ENCODE data around the gene ABI3BP. TPM values are rescaled to one million over a fixed set of nuclear protein-coding genes. Genes with fewer than 3 reads are reported as not detected.

Gene ABI3BP
- total and polyA plus RNA-seq, 4 donors = 1.9 to 4.2 (median 2.4) TPM

GRCh38 chr3:100999160-100999559 is 5.9 kb upstream of the ABI3BP start:
- H3K9me3 ChIP-seq (ENCODE audit: control insufficient read depth in 4 of 4, low read length in 3 of 4) = no peaks in the 10 kb centered on the region
- 78% methylated on average over 2 of the region's 2 CpGs for WGBS
- H3K4me3 ChIP-seq (ENCODE audit: low read depth in 1 of 3, low read length in 3 of 3) = no peak overlapping the region
- no peaks in the 10 kb centered on the region for H3K27me3 ChIP-seq (ENCODE audit: control insufficient read depth in 4 of 4, insufficient read depth in 4 of 4, low read length in 3 of 4)
- no peaks in the 10 kb centered on the region for H3K4me1 ChIP-seq (ENCODE audit: control insufficient read depth in 4 of 4, insufficient read depth in 4 of 4, low read length in 3 of 4)
- TF ChIP-seq TAF1 (conservative IDR thresholded peaks at IDR 0.05) (no peak), GABPA (IDR thresholded peaks at IDR 0.05 in 1 of 2, conservative IDR thresholded peaks at IDR 0.05 in 1 of 2) (no peak), NR2F2 (IDR thresholded peaks at IDR 0.05) (no peak), JUND (IDR thresholded peaks at IDR 0.05) (no peak), EGR1 (IDR thresholded peaks at IDR 0.05; ENCODE audit: low read depth in 2 of 2) (no peak), FOXA1 (IDR thresholded peaks at IDR 0.05) (no peak), ZBTB33 (IDR thresholded peaks at IDR 0.05) (no peak), RXRA (IDR thresholded peaks at IDR 0.05) (no peak), RAD21 (IDR thresholded peaks at IDR 0.05) (no peak), ATF3 (IDR thresholded peaks at IDR 0.05) (no peak), MAX (IDR thresholded peaks at IDR 0.05) (no peak), REST (IDR thresholded peaks at IDR 0.05) (no peak), HNF4A (conservative IDR thresholded peaks at IDR 0.05) (no peak), CTCF (IDR thresholded peaks at IDR 0.05; ENCODE audit: low read depth, low read length, missing input control) (no peak), HNF4G (IDR thresholded peaks at IDR 0.05) (no peak)
- no peaks in the 10 kb centered on the region for H3K36me3 ChIP-seq (ENCODE audit: control insufficient read depth in 4 of 4, insufficient read depth in 3 of 4, low read depth in 1 of 4, low read length in 3 of 4)
- DNase-seq (ENCODE audit: low spot score) = no peak
- no peak overlapping the region for H3K9ac ChIP-seq (ENCODE audit: low read depth in 1 of 2, low read length in 2 of 2)
- H3K27ac ChIP-seq (ENCODE audit: low read depth in 1 of 2, low read length in 2 of 2) = no peak overlapping the region

- H3K4me3 ChIP-seq (ENCODE audit: low read depth in 1 of 3, low read length in 3 of 3) = no peak overlapping the region
- no peak for TF ChIP-seq RAD21 (IDR thresholded peaks at IDR 0.05)
- TF ChIP-seq FOXA1 (IDR thresholded peaks at IDR 0.05) = no peak
- no peak for TF ChIP-seq RXRA (IDR thresholded peaks at IDR 0.05)
- no peak for TF ChIP-seq GABPA (IDR thresholded peaks at IDR 0.05 in 1 of 2, conservative IDR thresholded peaks at IDR 0.05 in 1 of 2)
- no peak for TF ChIP-seq YY1 (IDR thresholded peaks at IDR 0.05)
- no peak for TF ChIP-seq EGR1 (IDR thresholded peaks at IDR 0.05; ENCODE audit: low read depth in 2 of 2)
- no peak for TF ChIP-seq SP1 (IDR thresholded peaks at IDR 0.05)
- H3K36me3 ChIP-seq (ENCODE audit: control insufficient read depth in 4 of 4, insufficient read depth in 3 of 4, low read depth in 1 of 4, low read length in 3 of 4) = no peaks in the 10 kb centered on the region
- H3K27ac ChIP-seq (ENCODE audit: low read depth in 1 of 2, low read length in 2 of 2) = no peak overlapping the region
- peaks cover 0 to 5% (median 2%) of the 10 kb centered on the region in 4 donors for H3K4me1 ChIP-seq (ENCODE audit: control insufficient read depth in 4 of 4, insufficient read depth in 4 of 4, low read length in 3 of 4)
- H3K9me3 ChIP-seq (ENCODE audit: control insufficient read depth in 4 of 4, low read length in 3 of 4) = no peaks in the 10 kb centered on the region
- no peak for DNase-seq (ENCODE audit: low spot score)
- 82% methylated on average over 2 of the region's 2 CpGs for WGBS
- no peaks in the 10 kb centered on the region for H3K27me3 ChIP-seq (ENCODE audit: control insufficient read depth in 4 of 4, insufficient read depth in 4 of 4, low read length in 3 of 4)
- no peak overlapping the region for H3K9ac ChIP-seq (ENCODE audit: low read depth in 1 of 2, low read length in 2 of 2)
Measured at GRCh38 chr3:100994809-100995208, 1.6 kb upstream of the ABI3BP start.
